DND-41 (cell line): Measurements from ENCODE around the gene RYR2.

Experiments
- CTCF ChIP-seq: IDR thresholded peaks from 2 replicates; pipeline ENCODE4 v1.5.1; 2012; ENCODE audit warnings: borderline replicate concordance, low read length, moderate library complexity, mild to moderate bottlenecking; ENCODE audit not compliant: poor library complexity, severe bottlenecking; ENCODE audit errors: extremely low read depth
- EZH2 ChIP-seq: IDR thresholded peaks from 3 replicates; pipeline ENCODE4 v1.6.1; 2012; ENCODE audit warnings: borderline replicate concordance, low read depth, mild to moderate bottlenecking, moderate library complexity, low read length, inconsistent platforms; ENCODE audit not compliant: severe bottlenecking

- TF ChIP-seq EZH2 = no peak
- TF ChIP-seq CTCF = no peak
These were observed 831.7 kb downstream of the RYR2 start for GRCh38 chr1:237873487-237874211.
